Measurements from ENCODE around the gene OR6K2.

DNA sequence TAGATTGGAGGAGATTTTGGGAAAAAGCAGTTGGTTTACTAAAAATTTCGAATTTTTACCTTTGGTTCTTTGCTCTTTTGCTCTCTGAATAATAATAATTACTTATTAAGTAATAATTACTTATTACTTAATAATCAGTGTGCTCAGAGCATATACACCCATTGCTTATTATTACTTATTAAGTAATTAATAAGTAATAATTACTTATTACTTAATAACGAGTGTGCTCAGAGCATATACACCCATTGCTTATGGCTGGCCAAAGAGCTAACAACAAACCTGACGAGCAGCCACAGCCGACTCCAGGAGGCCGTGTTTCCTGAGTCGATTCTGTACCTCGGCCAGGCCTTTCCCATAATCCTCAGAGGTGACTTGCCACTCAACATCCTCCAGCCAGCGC, 34.4 kb downstream of the OR6K2 start:
- TF ChIP-seq POLR2A (IDR thresholded peaks at IDR 0.05), result no peak
- TF ChIP-seq, protein P1, sequence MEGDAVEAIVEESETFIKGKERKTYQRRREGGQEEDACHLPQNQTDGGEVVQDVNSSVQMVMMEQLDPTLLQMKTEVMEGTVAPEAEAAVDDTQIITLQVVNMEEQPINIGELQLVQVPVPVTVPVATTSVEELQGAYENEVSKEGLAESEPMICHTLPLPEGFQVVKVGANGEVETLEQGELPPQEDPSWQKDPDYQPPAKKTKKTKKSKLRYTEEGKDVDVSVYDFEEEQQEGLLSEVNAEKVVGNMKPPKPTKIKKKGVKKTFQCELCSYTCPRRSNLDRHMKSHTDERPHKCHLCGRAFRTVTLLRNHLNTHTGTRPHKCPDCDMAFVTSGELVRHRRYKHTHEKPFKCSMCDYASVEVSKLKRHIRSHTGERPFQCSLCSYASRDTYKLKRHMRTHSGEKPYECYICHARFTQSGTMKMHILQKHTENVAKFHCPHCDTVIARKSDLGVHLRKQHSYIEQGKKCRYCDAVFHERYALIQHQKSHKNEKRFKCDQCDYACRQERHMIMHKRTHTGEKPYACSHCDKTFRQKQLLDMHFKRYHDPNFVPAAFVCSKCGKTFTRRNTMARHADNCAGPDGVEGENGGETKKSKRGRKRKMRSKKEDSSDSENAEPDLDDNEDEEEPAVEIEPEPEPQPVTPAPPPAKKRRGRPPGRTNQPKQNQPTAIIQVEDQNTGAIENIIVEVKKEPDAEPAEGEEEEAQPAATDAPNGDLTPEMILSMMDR (IDR thresholded peaks at IDR 0.05 in 8 of 11, conservative IDR thresholded peaks at IDR 0.05 in 3 of 11), result no peak

All from spleen (tissue), 7 donors.